ENCODE measurements around the gene NCOA6.
"Not testable (repeated sequence)": the region's sequence is repeated elsewhere in the genome, so short reads cannot be mapped to it uniquely, and the experiment has no call there.

The NCOA6 gene

GRCh38 chr20:34774449-34774848, 51.0 kb downstream of the NCOA6 start:
- DNase-seq (ENCODE audit: low read depth), result no peak

GRCh38 chr20:34773726-34774125, 51.7 kb downstream of the NCOA6 start:
- DNase-seq (ENCODE audit: low read depth), result no peak

- no peak for DNase-seq (ENCODE audit: low read depth)
Measured at GRCh38 chr20:34772437-34772836, 53.0 kb downstream of the NCOA6 start.

GRCh38 chr20:34771680-34772081, 53.8 kb downstream of the NCOA6 start:
- no peak for DNase-seq (ENCODE audit: low read depth)

GRCh38 chr20:34768096-34768495, 57.4 kb downstream of the NCOA6 start:
- DNase-seq (ENCODE audit: low read depth), result no peak

DNA sequence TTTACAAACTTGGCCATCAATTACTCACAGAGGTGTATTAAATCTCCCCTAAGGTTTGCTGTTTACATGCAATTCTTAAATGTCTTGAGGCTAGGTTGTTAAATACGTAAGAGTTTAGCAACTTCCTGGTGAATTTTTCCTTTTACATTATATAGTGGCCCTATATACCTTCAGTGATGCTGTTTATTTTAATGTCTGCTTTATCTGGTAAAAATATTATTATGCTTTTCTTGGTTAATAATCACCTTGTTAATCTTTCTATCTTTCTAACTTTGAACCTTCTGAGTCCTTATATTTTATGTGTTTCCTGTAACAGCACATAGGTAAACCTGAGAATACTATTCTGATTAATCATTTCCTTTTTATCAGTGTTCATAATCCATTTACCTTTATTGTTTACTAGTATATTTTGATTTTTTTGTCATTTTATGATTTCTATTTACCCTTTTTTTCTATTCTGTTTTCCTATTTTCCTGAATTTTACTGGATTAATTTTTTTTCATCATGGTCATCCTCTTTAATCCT, 63.4 kb downstream of the NCOA6 start:
- no peak for DNase-seq (ENCODE audit: low read depth)

DNA sequence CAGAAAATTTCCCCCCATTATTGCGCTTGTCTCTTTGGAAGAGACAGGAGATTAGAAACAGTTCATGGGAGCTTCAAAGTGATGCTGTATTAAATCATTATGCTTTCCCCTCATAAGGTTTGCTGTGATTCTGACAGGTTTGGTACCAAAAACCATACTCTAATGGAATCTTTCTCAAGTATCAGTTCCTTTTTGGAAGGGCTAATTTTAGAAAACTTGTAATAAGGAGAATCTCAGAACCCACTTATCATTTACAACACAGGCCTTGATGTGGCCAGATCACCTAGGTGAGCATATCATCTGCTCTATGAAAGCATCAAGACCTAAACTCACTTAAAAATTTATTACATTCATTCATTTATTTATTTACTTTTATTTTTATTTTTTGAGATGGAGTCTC, 70.1 kb downstream of the NCOA6 start:
- DNase-seq (ENCODE audit: low read depth), result no peak

GRCh38 chr20:34754611-34755010, 70.8 kb downstream of the NCOA6 start:
- no peak for DNase-seq (ENCODE audit: low read depth)

DNA sequence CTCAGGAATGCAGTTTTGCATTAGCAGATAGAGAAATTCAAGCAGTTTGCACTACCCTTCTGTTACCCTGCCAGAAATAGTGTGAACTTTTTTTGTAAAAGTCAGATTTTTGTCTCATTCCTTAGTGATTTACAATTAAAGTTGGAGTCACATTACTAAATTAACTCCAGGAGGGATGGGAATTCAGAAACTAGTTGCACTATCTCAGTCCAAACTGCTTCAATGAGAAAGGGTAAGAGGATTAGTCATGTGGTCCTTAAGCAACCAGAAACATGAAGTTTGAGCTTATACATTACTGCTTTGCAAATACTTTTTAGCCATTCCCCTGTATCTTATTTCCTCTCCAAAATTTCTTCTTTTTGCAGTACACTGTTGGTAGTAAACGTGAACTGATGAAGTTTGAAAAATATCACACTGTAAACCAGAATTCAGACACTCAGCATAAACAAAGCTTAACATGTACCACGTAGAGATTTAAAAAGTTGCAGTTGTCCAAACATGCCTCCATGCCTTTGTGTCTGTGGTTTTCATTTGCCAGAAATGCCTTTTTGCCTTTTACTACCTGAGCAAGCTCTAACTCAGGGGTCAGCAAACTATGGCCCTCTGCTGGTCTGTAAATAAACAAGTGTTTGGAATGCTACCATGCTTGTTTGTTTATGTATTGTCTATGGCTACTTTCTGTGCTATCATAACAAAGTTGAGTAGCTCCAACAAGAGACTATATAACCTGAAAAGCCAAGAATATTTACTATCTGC, 71.6 kb downstream of the NCOA6 start:
- no peak for DNase-seq (ENCODE audit: low read depth)

DNA sequence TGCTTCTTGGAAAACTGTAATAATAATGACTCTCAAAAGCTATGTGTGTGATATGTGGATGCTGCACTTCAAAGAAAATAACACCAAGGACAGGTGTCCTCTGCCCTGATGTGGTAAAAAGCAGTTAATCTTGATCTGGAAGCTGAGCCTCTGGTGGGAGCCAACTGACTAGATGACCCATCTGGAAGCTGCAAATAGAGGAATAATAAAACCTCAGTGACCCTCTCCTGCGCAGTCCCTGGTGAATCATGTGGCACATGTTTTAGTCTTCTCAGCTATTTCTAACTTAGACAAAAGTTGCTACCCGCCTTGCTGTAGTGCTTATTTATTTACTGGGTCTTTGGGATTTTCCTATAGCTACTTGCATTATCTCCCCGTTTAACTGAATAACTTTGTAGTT, 74.0 kb downstream of the NCOA6 start:
- no peak for DNase-seq (ENCODE audit: low read depth)

- DNase-seq (ENCODE audit: low read depth), result no peak
Measured at GRCh38 chr20:34750484-34750883, 75.0 kb downstream of the NCOA6 start.

DNA sequence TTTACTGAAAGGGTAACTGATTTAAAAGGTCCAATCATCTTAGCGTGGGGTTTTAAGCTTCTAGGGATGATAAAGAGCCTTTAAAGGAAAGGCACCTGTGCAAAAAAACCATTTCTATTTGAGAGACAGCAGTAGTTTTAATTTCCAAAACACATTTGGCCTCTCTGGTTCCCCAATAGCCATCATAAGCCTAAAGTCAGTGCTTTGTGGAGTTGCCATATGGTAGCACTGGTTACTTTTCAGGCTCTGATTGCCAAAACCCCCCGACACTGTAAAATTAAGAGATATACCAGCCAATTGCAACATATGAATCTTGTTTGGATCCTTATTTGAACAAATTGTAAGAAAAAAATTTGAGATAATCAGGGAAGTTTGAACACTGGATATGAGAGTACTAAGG, 76.7 kb downstream of the NCOA6 start:
- DNase-seq (ENCODE audit: low read depth), result no peak

DNA sequence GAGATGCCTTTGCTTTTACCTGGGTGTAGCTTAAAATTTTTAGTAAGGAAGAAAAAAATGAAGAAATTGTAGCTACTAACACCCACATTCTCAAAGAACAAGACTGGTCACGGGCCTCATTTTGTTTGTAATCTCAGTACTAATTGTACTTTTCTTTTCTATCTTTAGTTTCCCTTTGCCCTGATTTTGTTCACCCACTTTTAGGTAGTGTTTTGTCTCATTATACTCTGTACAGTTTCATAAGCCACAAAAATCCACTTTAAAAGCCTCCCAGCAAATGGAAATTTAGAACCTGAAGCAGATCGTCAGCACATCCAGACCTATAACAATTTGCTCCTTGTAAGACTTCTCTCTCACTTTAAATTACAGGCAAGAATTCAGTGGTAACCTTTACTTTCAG, 78.0 kb downstream of the NCOA6 start:
- no peak for DNase-seq (ENCODE audit: low read depth)

GRCh38 chr20:34746674-34747073, 78.8 kb downstream of the NCOA6 start:
- DNase-seq (ENCODE audit: low read depth), result no peak

DNA sequence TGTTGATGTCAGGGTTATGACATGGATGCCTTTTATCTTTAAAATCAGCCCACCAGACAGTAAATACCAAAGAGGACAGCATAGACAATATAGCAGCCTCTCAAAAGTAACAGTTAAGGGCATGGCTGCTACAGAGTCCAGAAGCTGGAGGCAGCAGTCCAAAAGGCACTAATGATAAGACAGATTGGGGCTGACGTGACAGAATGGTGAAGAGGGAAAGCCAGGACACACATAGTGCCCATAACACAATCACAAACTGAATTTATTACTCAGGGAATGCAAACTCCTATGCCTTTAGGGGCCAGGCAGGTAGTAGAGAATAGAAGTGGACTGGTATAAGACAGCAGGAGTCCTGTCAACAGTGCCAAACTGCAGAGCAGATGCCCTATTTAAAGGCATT, 80.6 kb downstream of the NCOA6 start:
- no peak for DNase-seq (ENCODE audit: low read depth)

GRCh38 chr20:34744340-34744739, 81.1 kb downstream of the NCOA6 start:
- DNase-seq (ENCODE audit: low read depth), result no peak

DNA sequence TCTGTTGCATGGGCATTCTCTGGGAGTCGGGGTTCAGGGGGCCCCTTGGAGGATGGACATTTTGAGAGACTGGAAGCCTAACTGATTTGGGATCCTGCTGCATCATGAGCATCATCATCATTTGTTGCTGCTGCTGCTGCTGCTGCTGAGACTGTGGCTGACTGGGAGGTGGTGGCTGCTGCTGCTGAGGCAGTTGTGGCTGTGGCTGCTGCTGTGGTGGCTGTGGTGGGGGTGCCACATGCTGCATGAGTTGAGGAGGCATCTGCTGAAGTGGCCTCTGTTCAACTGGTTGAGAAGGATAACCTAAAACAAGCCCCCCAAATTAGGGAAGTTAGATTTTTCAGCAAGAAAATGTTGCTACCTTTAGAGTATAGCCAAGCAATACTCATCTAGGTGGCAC, 82.4 kb downstream of the NCOA6 start:
- no peak for DNase-seq (ENCODE audit: low read depth)

DNA sequence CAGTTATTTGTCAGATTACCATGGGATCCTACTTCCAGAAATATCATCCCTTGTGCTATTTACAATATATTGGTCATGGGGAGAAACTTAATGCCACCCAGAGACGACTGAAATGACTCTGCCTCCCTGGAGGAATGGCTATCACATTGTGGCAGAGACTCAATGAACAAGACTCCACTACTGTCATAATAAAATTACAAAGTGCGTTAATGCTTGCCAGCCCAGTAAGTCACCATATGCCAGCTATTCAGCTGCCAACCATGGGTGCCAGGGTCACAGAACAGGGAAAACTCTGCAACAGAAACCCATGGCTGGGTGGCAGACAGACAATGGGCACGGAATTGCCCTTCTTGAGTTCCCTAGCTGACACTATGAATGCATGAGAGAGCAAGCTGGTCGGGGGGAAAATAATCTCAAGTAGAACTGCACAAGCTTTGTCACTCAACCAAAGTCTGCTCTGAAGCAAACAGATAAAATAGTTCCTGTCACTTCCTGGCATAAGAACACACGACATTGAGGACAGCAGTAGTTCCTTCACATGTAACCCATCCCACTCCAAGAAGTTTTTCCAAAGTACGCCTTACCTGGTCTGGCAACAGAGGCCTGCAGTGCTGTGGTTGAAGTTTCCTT, 89.2 kb downstream of the NCOA6 start:
- no peak for DNase-seq (ENCODE audit: low read depth)

- DNase-seq (ENCODE audit: low read depth), result no peak
Measured at GRCh38 chr20:34732523-34732922, 92.9 kb downstream of the NCOA6 start.

- no peak for DNase-seq (ENCODE audit: low read depth)
Measured at GRCh38 chr20:34729416-34729815, 96.0 kb downstream of the NCOA6 start.

DNA sequence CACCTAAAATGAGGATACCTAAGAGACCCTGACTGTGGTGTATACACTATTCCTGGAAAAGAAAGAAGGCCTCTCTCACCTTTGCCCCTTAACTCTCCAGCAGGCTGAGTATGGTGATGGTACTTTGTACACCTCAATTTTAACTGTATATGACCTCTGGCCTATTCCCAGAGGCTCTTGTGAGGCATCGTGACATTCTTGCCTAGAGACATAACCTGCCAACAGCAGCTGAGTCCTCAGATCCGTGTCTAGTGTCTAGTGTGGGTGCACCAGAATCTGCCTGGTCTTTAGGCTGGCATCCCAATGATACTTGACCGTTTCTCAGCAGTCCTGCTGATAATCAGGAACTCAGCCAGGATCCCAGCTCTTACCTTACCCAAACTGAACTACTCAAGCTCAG, 101.3 kb downstream of the NCOA6 start:
- DNase-seq (ENCODE audit: low read depth), result no peak

GRCh38 chr20:34722560-34722959, 102.9 kb downstream of the NCOA6 start:
- not testable (repeated sequence) for DNase-seq (ENCODE audit: low read depth)

GRCh38 chr20:34720266-34720665, 105.2 kb downstream of the NCOA6 start:
- no peak for DNase-seq (ENCODE audit: low read depth)

Measured in activated T-helper 1 cell treated with Interleukin-2 at 50 U/mL for 16 hours (primary cell).